Activated B cell treated with CpG ODN at 0.5 μM for 24 hours (primary cell): ENCODE measurements around the gene DCAKD. TPM values are rescaled to one million over a fixed set of nuclear protein-coding genes. Genes with fewer than 3 reads are reported as not detected.

Source experiments
- ATAC-seq: fragments of 200-7000 bp; cut with Tn5 transposase; one replicate; pipeline ENCODE4 v1.10.0; 2021; ENCODE audit warnings: low read depth, mild to moderate bottlenecking, moderate library complexity
- CTCF ChIA-PET: fragments of 350-600 bp; sonication (Branson Sonifier 250); formaldehyde crosslinking; loops from one replicate; lab custom pipeline; 2021; ENCODE audit warnings: antibody characterized with exemption; lab: Charles Lee
- POLR2A ChIA-PET: fragments of 350-600 bp; sonication (Branson Sonifier 250); formaldehyde crosslinking; loops from one replicate; lab custom pipeline; 2021; ENCODE audit warnings: antibody characterized with exemption; lab: Charles Lee
- DNase-seq: peaks from one replicate; pipeline ENCODE4 v3.0.0; 2022
- H3K27ac Mint-ChIP-seq: one replicate; pipeline ENCODE4 v1.8.0; 2020; ENCODE audit warnings: mixed read lengths
- H3K27me3 Mint-ChIP-seq: one replicate; pipeline ENCODE4 v1.8.0; 2021; ENCODE audit warnings: mixed read lengths
- H3K36me3 Mint-ChIP-seq: one replicate; pipeline ENCODE4 v1.8.0; 2021; ENCODE audit warnings: low read depth, mixed read lengths
- H3K4me1 Mint-ChIP-seq: one replicate; pipeline ENCODE4 v1.8.0; 2021; ENCODE audit warnings: mixed read lengths
- H3K4me3 Mint-ChIP-seq: one replicate; pipeline ENCODE4 v1.8.0; 2020; ENCODE audit warnings: mild to moderate bottlenecking, mixed read lengths
- H3K9me3 Mint-ChIP-seq: one replicate; pipeline ENCODE4 v1.8.0; 2020; ENCODE audit warnings: mixed read lengths
- CTCF ChIP-seq: fragments of 200-600 bp; IDR thresholded peaks from one replicate; pipeline ENCODE4 v1.8.0; 2022; ENCODE audit warnings: antibody characterized with exemption, mild to moderate bottlenecking
- intact Hi-C: fragments of 100-400 bp; cut with micrococcal nuclease; formaldehyde crosslinking; loops from one replicate; pipeline ENCODE4 v1.15.1; 2024
- total RNA-seq: library from RNA; stranded (reverse); gene quantifications from 2 replicates; pipeline ENCODE4 v1.2.3, GENCODE V29; 2022

Gene DCAKD
- total RNA-seq, 1 donor from 2014 or later = 15.6 TPM

- H3K4me3 Mint-ChIP-seq = no peak overlapping the region
- no peak for DNase-seq
- H3K27me3 Mint-ChIP-seq = peaks cover 17% of the 10 kb centered on the region
- intact Hi-C loops = no loop called here
- no peak overlapping the region for H3K27ac Mint-ChIP-seq
- no peak for TF ChIP-seq CTCF
- H3K4me1 Mint-ChIP-seq = peaks cover 2% of the 10 kb centered on the region
- POLR2A ChIA-PET = no interaction called here
- H3K9me3 Mint-ChIP-seq = no peaks in the 10 kb centered on the region
- no peak for ATAC-seq
- no peaks in the 10 kb centered on the region for H3K36me3 Mint-ChIP-seq
- CTCF ChIA-PET = no interaction called here
These were observed 38.1 kb downstream of the DCAKD start for GRCh38 chr17:45013021-45013997.

- H3K4me3 Mint-ChIP-seq = no peak overlapping the region
- H3K27me3 Mint-ChIP-seq = peaks cover 18% of the 10 kb centered on the region
- H3K27ac Mint-ChIP-seq = no peak overlapping the region
- no peak for TF ChIP-seq CTCF
- ChIA-PET POLR2A (no interaction called here), CTCF (no interaction called here)
- intact Hi-C loops = no loop called here
- ATAC-seq (no peak), DNase-seq (no peak)
- H3K9me3 Mint-ChIP-seq = no peaks in the 10 kb centered on the region
- H3K36me3 Mint-ChIP-seq = no peaks in the 10 kb centered on the region
- H3K4me1 Mint-ChIP-seq = no peaks in the 10 kb centered on the region
These were observed 39.7 kb downstream of the DCAKD start for GRCh38 chr17:45011767-45012166.

GRCh38 chr17:45009676-45010467 lies 41.6 kb downstream of the DCAKD start:
- Mint-ChIP-seq H3K4me1 (no peaks in the 10 kb centered on the region), H3K9me3 (no peaks in the 10 kb centered on the region), H3K4me3 (no peak overlapping the region), H3K36me3 (no peaks in the 10 kb centered on the region), H3K27me3 (peaks cover 13% of the 10 kb centered on the region), H3K27ac (no peak overlapping the region)
- DNase-seq (no peak), ATAC-seq (no peak)
- POLR2A ChIA-PET = no interaction called here
- TF ChIP-seq CTCF = no peak
- CTCF ChIA-PET = no interaction called here
- intact Hi-C loops = no loop called here

- H3K27ac Mint-ChIP-seq = no peak overlapping the region
- peaks cover 12% of the 10 kb centered on the region for H3K27me3 Mint-ChIP-seq
- no peak for ATAC-seq
- POLR2A ChIA-PET = no interaction called here
- no peaks in the 10 kb centered on the region for H3K4me1 Mint-ChIP-seq
- TF ChIP-seq CTCF = no peak
- CTCF ChIA-PET = no interaction called here
- no peaks in the 10 kb centered on the region for H3K9me3 Mint-ChIP-seq
- no peaks in the 10 kb centered on the region for H3K36me3 Mint-ChIP-seq
- intact Hi-C loops = no loop called here
- H3K4me3 Mint-ChIP-seq = no peak overlapping the region
- DNase-seq = no peak
These were observed 43.2 kb downstream of the DCAKD start for GRCh38 chr17:45008216-45008615.

GRCh38 chr17:45006927-45007461 lies 44.4 kb downstream of the DCAKD start:
- H3K27me3 Mint-ChIP-seq = peaks cover 11% of the 10 kb centered on the region
- no peak for TF ChIP-seq CTCF
- CTCF ChIA-PET = no interaction called here
- intact Hi-C loops = no loop called here
- H3K4me1 Mint-ChIP-seq = no peaks in the 10 kb centered on the region
- H3K4me3 Mint-ChIP-seq = no peak overlapping the region
- no peak for DNase-seq
- POLR2A ChIA-PET = no interaction called here
- no peak for ATAC-seq
- no peaks in the 10 kb centered on the region for H3K9me3 Mint-ChIP-seq
- H3K36me3 Mint-ChIP-seq = no peaks in the 10 kb centered on the region
- H3K27ac Mint-ChIP-seq = no peak overlapping the region
